HuH-7 (cell line): ENCODE measurements around the gene ARF3.

ENCODE experiments used
- DNase-seq: peaks from one replicate; pipeline ENCODE4 v3.0.0; 2011; ENCODE audit warnings: low spot score

Gene ARF3

GRCh38 chr12:48966177-48966895 is 9.0 kb upstream of the ARF3 start:
- no peak for DNase-seq

GRCh38 chr12:48965298-48965838 is 8.1 kb upstream of the ARF3 start:
- DNase-seq: peak; percentile 62

DNA sequence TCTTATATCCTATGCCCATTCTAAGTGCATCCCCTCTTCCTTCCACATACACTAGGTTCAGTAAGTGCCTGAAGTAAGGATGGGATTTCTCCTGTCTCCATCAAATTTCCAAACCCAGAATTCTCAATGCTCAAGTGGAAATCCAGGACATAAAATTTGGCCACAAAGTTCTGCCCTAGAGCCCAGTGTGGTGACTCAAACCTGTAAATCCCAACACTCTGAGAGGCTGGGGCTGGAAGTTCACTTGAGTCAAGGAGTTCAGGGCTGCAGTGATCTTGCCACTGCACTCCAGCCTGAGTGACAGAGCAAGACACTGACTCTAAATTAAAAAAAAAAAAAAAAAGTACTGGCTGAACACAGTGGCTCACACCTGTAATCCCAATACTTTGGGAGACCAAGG is 4.5 kb upstream of the ARF3 start:
- DNase-seq: no peak

DNA sequence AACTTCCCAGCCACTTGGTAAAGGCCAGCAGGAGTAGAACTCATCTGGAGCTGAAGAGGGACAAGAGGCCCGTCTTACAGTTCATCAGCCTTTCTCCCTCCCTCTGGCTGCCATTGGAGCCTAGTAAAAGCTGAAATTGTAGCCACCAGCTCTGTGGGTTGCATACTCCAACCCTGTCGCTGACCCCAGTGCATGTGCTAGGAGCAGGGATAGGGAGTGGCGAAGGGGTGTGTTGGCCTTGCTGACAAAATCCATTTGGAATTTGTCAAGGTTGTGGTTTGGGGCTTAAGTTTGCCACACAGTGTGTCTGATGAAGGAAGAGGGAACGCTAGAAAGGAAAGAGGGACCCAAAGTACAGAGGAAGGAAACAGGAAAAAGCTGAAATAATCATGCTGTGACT is 4.0 kb upstream of the ARF3 start:
- no peak for DNase-seq

GRCh38 chr12:48960834-48961233 is 3.5 kb upstream of the ARF3 start:
- DNase-seq: no peak

DNA sequence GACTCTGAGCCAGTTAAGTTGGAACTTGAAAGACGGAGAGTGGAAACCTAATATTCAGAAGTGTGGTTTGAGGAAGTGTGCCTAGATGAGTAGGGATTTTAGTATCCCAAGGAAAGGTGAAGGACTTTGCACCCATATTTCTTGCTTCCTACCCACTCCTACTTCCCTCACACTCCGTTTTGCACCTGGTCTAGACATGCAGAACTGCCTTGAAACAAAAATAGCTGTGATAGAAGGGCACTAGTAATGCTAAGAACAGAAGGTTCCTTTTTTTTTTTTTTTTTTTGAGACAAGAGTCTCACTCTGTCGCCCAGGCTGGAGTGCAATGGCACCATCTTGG is 732 bp upstream of the ARF3 start:
- no peak for DNase-seq

DNA sequence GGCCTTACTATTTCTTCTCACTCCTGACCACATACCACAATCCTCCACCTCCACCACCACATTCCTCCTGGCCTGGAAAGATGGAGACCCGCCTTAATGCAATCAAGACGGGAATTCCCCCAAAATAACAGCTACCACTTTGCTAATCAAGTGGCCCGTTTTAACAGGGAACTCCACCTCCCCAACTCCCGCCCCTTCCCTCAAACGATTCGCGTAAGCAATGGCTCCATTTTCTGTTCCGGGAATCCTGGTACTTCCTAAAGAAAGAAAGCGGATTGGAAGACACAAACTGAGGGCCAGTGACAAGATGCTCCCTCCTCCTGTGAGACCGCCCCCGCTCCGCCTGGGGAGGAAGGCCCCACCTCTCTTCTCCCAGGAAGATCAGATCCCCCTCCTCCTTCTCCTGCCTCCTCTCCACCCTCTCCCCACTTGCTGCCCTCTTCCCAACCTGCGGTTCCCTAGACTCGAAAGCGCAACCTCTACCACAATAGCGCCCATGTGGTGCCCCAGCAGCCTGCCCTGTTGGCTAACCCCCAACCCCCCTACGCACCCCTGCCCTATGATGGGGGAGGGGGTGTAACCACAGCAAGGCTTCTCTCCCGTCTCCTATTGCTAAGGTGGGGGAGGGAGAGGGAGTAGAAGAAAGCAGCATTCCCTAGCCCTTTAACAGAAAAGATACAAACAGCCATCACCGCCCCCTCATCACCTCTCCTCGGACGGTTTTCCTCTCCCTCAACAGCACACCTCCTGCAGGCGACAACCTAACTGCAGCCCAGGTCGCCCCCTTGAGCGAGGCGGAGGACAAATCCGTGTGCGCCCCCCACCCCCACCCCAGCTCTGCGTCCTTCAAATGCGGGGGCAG is 777 bp downstream of the ARF3 start:
- peak; percentile 76 for DNase-seq

- DNase-seq: no peak
Measured at GRCh38 chr12:48954841-48955501, 2.3 kb downstream of the ARF3 start.

GRCh38 chr12:48954061-48954460 is 3.2 kb downstream of the ARF3 start:
- DNase-seq: no peak

DNA sequence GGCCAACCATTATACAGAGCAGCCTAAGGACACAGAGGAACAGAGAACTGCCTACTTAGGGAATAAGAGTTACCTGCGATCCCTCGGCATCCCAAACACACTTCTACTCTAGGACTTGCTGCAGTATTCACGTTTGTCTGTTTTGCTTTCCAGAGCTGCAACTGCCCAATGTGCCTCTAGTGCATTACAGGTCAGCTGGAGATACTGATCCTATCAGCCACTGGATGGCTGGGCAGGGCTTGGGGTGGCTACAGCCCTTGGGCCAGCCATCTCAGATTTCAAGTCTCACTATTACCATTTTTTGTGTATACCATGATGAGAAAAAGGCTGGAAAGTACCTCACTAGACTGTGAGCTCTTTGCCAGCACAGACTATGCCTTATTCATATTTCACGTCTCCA is 4.6 kb downstream of the ARF3 start:
- no peak for DNase-seq

DNA sequence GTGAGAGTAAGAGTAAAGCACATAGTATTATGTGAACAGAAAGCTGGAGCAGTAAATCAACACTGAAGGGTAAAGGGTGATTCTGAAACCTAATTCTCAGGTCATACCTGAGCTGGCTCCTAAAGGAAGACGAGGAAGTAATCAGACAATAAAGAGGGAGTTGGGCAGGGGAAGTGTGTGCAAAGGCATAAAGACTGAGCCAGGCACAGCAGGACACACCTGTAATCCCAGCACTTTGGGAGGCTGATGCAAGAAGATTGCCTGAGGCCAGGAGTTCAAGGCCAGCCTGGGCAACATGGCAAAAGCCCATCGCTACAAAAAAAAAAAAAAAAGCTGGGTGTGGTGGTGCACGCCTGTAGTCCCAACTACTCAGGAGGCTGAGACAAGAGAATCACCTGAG is 9.6 kb downstream of the ARF3 start:
- DNase-seq: no peak

DNA sequence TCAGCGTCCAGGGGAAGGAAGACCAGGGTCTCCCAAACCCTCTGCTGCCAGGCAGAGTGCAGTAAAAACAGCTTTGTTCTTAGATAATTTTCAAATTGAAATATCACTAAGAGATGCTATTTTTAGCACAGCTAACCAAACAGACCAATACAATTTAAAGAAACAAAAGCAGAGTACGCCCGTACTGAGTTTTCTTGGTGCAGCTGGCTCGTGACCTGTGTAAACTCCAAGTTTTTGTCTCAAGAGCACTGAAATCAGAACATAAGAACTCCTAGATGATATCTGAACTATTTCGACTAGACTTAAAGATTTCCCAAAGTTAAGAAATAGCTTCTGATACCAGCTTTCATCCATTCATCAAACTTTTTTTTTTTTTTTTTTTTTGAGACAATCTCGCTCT is 10.3 kb downstream of the ARF3 start:
- no peak for DNase-seq

DNA sequence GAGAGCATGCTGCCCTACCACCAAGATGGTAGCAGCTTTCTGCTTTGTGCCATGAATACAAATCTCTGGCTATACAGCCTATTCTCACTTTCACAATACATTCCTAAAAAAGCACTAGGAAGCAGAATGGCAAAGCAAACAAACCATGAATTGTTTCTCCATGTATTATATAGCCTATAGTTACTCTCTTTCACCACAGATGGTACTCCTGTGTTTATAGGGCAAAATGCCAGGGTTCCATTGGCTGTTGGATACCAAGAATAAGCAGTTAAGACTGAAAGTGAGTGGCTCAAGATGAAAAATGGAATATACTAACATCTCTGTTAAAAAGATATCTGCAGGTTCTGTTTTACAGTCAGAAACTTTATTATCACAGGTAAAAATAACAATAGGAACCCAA is 11.1 kb downstream of the ARF3 start:
- no peak for DNase-seq

DNA sequence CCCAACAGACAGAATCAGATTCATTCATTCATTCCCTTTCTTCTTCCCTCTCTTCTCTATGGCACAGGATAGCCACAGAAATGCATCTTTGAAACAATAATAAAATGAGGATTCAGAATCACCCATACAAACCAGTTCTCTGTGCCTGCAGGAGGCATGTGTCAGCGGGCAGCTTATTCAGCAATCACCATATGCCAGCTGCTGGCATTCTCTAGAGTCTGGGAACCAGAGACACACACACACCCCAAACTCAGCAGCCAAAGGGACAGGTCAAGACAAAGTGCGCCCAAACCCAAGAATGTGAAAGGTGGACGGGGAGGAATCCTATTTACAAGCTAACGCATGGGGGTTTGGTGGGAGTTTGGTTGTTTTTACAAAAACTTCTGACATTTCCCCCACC is 14.1 kb downstream of the ARF3 start:
- no peak for DNase-seq

DNA sequence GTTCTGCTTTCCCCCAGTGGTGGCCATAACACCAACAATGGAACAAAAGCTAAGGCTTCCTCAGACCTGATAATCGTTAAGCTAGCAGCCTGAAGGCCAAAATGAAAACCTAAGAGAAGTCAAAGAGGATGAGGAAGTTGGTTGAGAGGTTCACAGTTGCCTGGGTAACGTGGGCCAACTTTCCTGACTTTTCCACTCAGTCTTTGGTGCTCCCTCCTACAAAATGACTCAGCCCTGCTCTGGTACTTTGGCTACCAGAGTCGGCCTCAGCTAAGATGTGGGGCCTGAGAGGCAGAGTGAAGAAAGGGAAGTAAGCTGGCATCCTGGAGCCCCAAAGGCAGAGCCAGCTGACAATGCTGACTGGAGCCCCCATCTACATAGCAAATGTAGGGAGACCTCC is 17.1 kb downstream of the ARF3 start:
- no peak for DNase-seq

- DNase-seq: no peak
Measured at GRCh38 chr12:48938805-48939204, 18.5 kb downstream of the ARF3 start.

- no peak for DNase-seq
Measured at GRCh38 chr12:48937170-48937569, 20.1 kb downstream of the ARF3 start.

DNA sequence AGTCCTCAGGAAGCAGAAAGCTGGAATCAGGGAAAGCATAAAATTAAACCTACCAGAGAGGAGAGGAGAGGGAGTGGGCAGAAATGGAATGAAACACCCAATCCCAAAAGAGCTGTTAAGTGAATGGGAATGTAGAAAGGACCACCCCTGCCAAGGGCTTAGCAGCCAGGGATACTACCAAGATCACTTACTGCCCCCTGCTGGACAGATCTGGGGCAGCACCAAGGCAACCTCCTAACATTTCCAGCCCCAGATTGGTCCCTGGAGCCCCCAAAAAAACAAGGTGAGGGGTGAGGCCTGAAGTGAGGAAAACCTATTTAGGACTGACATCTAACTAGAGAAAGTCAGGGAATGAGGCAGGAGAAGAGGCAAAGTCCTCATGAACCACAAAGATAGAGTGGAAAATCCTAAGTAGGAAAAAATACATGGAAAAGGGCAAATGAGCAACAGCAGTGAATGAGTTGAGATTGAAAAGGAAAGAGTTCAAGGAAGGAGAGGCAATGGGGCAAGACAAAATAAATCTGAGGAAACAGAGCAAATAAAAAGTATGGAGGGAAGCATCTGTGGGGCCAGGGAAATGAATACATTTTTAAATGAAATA is 20.8 kb downstream of the ARF3 start:
- peak; percentile 85 for DNase-seq

- no peak for DNase-seq
Measured at GRCh38 chr12:48934312-48934706, 23.0 kb downstream of the ARF3 start.

DNA sequence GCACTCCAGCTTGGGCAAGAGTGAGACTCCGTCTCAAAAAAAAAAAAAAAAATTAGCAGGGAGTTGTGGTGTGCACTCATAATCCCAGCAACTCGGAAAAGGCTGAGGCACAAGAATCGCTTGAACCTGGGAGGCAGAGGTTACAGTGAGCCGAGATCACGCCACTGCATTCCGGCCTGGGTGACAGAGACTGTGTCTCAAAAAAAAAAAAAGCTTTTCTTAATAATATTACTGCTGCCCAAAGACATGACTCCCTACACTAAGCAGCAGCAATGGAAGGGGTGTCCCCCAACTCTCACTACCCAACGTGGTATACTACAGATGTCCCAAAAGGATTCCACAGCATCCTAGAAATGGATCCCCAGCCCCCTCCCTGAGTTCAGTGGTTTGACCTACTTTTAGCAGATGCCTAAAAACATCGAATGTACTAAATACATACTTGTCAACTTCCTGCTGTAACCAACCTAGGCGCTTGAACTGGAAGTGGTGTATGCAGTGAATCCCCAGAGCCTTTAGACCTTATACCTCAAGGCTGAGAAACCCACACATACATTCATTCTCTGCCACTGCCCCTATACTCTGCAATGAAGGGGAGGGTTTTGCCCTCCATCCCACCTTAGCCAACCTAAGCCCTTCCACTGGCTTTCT is 23.5 kb downstream of the ARF3 start:
- DNase-seq: no peak

DNA sequence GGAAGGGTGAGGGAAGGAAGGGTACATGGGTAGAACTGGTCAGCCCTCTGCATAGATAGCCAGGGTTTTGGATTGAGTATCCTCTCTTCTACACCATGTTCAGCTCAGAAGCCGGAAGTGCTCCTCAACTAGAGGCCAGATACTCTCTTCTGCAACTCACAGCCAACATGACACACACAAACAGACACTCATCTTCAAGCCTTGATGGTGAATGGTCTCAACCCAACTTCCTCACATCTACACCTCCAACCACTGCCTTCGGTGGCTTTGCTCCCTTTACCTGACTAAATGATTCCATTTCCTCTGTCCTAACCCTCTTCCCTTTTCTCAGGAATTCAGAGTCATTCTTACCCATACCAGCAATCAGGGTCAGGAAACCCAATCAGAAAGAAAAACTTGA is 24.4 kb downstream of the ARF3 start:
- DNase-seq: no peak

- no peak for DNase-seq
Measured at GRCh38 chr12:48930475-48930874, 26.8 kb downstream of the ARF3 start.
